Right lobe of liver (tissue), 4 donors: ENCODE measurements around the gene MRPS31.

Source experiments
- CTCF ChIP-seq, 4 donors: fragments of 200-600 bp in 3 of 4; fragments of 450-650 bp in 1 of 4; IDR thresholded peaks; one replicate each; pipeline versions ENCODE4 v1.5.1 to v1.8.0; 2016 to 2022; ENCODE audit warnings: antibody characterized with exemption in 4 of 4, mild to moderate bottlenecking in 2 of 4
- POLR2A ChIP-seq: fragments of 450-650 bp; IDR thresholded peaks from one replicate; pipeline ENCODE4 v1.6.1; 2017; ENCODE audit warnings: antibody characterized with exemption, mild to moderate bottlenecking
- donor health status: DM: no; HTN: no; CAD: no.
- donor health status: DM: no; HTN: no; CAD: no.
- donor health status: DM: no; HTN: yes; CAD: no.

GRCh38 chr13:40779796-40780285 is 8.9 kb upstream of the MRPS31 start:
- TF ChIP-seq CTCF (IDR thresholded peaks at IDR 0.05) = no peak
- TF ChIP-seq POLR2A = no peak
